Measurements from ENCODE around the gene CELSR3. TPM values are rescaled to one million over a fixed set of nuclear protein-coding genes. Genes with fewer than 3 reads are reported as not detected.
A peak's percentile ranks its signal among the peaks of the same experiment; 100 is the strongest.

Gene CELSR3, protein sequence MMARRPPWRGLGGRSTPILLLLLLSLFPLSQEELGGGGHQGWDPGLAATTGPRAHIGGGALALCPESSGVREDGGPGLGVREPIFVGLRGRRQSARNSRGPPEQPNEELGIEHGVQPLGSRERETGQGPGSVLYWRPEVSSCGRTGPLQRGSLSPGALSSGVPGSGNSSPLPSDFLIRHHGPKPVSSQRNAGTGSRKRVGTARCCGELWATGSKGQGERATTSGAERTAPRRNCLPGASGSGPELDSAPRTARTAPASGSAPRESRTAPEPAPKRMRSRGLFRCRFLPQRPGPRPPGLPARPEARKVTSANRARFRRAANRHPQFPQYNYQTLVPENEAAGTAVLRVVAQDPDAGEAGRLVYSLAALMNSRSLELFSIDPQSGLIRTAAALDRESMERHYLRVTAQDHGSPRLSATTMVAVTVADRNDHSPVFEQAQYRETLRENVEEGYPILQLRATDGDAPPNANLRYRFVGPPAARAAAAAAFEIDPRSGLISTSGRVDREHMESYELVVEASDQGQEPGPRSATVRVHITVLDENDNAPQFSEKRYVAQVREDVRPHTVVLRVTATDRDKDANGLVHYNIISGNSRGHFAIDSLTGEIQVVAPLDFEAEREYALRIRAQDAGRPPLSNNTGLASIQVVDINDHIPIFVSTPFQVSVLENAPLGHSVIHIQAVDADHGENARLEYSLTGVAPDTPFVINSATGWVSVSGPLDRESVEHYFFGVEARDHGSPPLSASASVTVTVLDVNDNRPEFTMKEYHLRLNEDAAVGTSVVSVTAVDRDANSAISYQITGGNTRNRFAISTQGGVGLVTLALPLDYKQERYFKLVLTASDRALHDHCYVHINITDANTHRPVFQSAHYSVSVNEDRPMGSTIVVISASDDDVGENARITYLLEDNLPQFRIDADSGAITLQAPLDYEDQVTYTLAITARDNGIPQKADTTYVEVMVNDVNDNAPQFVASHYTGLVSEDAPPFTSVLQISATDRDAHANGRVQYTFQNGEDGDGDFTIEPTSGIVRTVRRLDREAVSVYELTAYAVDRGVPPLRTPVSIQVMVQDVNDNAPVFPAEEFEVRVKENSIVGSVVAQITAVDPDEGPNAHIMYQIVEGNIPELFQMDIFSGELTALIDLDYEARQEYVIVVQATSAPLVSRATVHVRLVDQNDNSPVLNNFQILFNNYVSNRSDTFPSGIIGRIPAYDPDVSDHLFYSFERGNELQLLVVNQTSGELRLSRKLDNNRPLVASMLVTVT (N-terminal part only)
- total RNA-seq = 10 to 100 TPM; 20.7 to 30.1 TPM
- 24.4 TPM for polyA plus RNA-seq (2013, experiment 1 of 2)
- 22.9 TPM for polyA plus RNA-seq (2013, experiment 2 of 2)
- long read RNA-seq, experiment 1, partial matches to known transcripts = 7 of 15 reads
- long read RNA-seq, experiment 1, other reads (novel, unspliced or antisense) = 8 of 15 reads
- long read RNA-seq, experiment 2, partial matches to known transcripts = 20 of 25 reads
- long read RNA-seq, experiment 2, other reads (novel, unspliced or antisense) = 5 of 25 reads
- long read RNA-seq, experiment 3, partial matches to known transcripts = 16 of 21 reads
- long read RNA-seq, experiment 3, other reads (novel, unspliced or antisense) = 5 of 21 reads
- long read RNA-seq, experiment 4, partial matches to known transcripts = 0 of 2 reads
- long read RNA-seq, experiment 4, other reads (novel, unspliced or antisense) = 2 of 2 reads

DNA sequence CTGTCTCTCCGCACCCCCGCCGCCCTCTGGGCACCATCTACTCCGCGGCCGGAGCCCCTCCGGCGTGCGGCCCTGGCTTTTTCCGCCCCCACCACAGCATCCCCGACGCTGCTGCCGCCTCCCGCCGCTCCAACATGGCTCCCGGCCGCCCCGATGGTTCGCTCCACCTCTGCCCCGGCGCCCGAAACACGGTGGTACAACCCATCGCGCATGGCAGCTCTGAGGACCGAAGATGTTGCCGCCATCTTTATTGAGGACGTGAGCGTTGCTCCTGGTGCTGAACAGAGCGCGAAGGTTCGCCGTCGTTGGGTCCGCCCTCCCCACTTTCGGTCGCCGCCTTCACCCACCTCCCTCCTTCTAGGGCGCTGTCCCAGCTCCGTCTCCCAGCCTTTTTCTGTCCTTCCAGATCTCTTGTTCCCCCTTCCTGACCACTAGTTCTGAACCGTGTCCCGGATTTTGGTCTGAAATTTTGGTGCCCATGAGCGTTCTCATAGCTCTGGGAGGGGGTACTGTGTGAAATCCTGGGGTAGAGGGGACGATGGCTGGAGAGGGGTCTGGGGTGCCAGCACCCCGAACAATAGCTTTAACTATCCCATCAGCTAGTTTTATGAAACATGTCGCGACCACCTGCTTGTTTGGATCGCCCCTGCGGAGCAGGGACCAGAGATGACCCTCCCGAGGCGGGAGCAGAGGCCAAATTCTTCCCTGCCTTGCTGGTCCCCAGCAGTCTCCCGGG is at the start of gene CELSR3:
Gene CELSR3 (minus strand): TSS at position 134 of the 736 bp plus-strand sequence. CDS start 252 bp downstream, outside the sequence.
- TF ChIP-seq, protein P1, sequence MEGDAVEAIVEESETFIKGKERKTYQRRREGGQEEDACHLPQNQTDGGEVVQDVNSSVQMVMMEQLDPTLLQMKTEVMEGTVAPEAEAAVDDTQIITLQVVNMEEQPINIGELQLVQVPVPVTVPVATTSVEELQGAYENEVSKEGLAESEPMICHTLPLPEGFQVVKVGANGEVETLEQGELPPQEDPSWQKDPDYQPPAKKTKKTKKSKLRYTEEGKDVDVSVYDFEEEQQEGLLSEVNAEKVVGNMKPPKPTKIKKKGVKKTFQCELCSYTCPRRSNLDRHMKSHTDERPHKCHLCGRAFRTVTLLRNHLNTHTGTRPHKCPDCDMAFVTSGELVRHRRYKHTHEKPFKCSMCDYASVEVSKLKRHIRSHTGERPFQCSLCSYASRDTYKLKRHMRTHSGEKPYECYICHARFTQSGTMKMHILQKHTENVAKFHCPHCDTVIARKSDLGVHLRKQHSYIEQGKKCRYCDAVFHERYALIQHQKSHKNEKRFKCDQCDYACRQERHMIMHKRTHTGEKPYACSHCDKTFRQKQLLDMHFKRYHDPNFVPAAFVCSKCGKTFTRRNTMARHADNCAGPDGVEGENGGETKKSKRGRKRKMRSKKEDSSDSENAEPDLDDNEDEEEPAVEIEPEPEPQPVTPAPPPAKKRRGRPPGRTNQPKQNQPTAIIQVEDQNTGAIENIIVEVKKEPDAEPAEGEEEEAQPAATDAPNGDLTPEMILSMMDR (conservative IDR thresholded peaks at IDR 0.05) = no peak
- peaks cover 27% of the 10 kb centered on the region for H3K36me3 Mint-ChIP-seq (ENCODE audit: low read depth)

DNA sequence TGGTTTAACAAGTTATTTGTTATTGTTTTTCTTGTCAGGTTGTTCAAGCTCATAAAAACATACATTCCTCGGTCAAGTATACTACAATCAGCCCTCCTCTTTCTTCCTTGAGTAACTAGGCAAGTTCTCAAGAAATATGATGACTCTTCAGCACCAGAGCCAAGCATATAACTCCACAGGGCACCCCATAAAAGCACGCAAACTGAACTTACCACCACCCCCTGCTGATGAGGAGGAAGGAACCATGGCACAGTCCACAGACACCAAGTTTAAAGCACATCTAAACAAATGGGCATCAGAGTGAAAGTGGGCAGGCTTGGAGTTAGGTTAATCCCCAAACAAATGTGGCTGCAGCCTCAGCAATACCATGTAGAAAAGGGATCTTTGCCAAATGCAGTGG is 49.0 kb upstream of the CELSR3 start:
- Histone ChIP-seq H3K4me3 (ENCODE audit: low read length) (no peak overlapping the region), H3K9me3 (ENCODE audit: control insufficient read depth, low read length) (no peaks in the 10 kb centered on the region), H3K36me3 (ENCODE audit: control insufficient read depth, insufficient read depth, low read length) (peaks cover 79% of the 10 kb centered on the region), H3K27ac (ENCODE audit: low read depth, low read length) (no peak overlapping the region), H3K27me3 (ENCODE audit: control insufficient read depth, insufficient read depth, low read length, poor library complexity, severe bottlenecking) (no peaks in the 10 kb centered on the region), H3K9ac (ENCODE audit: extremely low read depth, low read length, poor library complexity, severe bottlenecking) (no peak overlapping the region), H3K4me1 (ENCODE audit: control insufficient read depth, insufficient read depth, low read length) (no peaks in the 10 kb centered on the region)
- H3K36me3 Mint-ChIP-seq (ENCODE audit: low read depth) = peaks cover 69% of the 10 kb centered on the region
- WGBS, 2 experiments (ENCODE audit: insufficient coverage in 1 of 2, insufficient read length in 1 of 2) = 95% methylated on average over 2 of the region's 2 CpGs; no CpG with 5 or more reads in 1 of the 2 experiments
- H3K9me3 Mint-ChIP-seq = no peaks in the 10 kb centered on the region
- no peak overlapping the region for H3K4me3 Mint-ChIP-seq
- peak overlapping the region; percentile 74 for H3K27ac Mint-ChIP-seq
- TF ChIP-seq, protein P1 (conservative IDR thresholded peaks at IDR 0.05) = no peak
- DNase-seq = no peak
- peaks cover 33% of the 10 kb centered on the region for H3K4me1 Mint-ChIP-seq
- no peaks in the 10 kb centered on the region for H3K27me3 Mint-ChIP-seq (ENCODE audit: insufficient read depth)

More for the DNA sequence above, at the start of gene CELSR3:
- Mint-ChIP-seq H3K4me3 (peak within 1 kb of the TSS; percentile 80), H3K27ac (peak within 1 kb of the TSS; percentile 100), H3K9me3 (no peaks in the 10 kb centered on the region), H3K27me3 (ENCODE audit: insufficient read depth) (peaks cover 15% of the 10 kb centered on the region), H3K4me1 (peaks cover 10% of the 10 kb centered on the region)
- Histone ChIP-seq H3K9ac (ENCODE audit: extremely low read depth, low read length, poor library complexity, severe bottlenecking) (peak within 1 kb of the TSS; percentile 97), H3K4me3 (ENCODE audit: low read length) (peak within 1 kb of the TSS; percentile 94), H3K27ac (ENCODE audit: low read depth, low read length) (peak within 1 kb of the TSS; percentile 99), H3K9me3 (ENCODE audit: control insufficient read depth, low read length) (peaks cover 3% of the 10 kb centered on the region), H3K27me3 (ENCODE audit: control insufficient read depth, insufficient read depth, low read length, poor library complexity, severe bottlenecking) (no peaks in the 10 kb centered on the region), H3K4me1 (ENCODE audit: control insufficient read depth, insufficient read depth, low read length) (no peaks in the 10 kb centered on the region), H3K36me3 (ENCODE audit: control insufficient read depth, insufficient read depth, low read length) (peaks cover 34% of the 10 kb centered on the region)
- 0% methylated on average over 28 to 52 of the region's 52 CpGs for WGBS, 2 experiments (ENCODE audit: insufficient coverage in 1 of 2, insufficient read length in 1 of 2)
- DNase-seq = peak; percentile 95
